Activated T-cell treated with anti-CD3 and anti-CD28 coated beads for 1 hour (primary cell): ENCODE measurements around the gene SLC25A22.

Experiments
- DNase-seq: peaks from one replicate; pipeline ENCODE4 v3.0.0-alpha.2; 2020; ENCODE audit warnings: low read depth

The SLC25A22 gene

DNA sequence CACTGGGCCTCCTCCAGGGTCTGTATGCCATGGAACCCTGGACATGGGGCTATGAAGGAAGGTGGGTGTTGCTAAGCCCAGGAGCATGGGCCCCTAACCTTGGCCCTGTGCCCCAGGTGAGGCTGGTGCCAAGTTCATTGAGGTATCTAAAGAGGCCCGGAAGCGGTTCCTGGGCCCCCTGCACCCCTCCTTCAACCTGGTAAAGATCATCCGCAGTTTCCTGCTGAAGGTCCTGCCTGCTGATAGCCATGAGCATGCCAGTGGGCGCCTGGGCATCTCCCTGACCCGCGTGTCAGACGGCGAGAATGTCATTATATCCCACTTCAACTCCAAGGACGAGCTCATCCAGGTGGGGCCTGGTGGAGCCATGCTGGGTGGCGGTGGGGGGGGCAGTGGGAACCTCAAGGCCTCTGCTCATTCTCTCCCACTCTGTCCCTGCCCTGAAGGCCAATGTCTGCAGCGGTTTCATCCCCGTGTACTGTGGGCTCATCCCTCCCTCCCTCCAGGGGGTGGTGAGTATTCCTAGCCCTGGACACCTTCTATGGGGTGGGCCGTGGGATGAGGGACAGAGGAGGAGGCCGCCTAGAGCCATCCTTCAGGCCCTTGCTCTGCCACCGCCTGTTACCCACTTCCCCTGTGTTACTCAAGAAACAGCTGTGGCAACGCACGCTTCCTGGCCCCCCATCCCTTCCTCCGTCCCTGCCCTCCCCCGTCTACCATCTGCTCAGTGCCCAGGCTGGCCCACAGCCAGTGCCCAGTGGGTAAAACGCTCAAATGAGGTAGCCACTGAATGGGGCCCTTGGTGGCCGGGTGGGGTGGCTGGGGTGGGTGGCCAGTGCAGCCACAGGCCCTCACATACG lies 23.7 kb upstream of the SLC25A22 start:
- DNase-seq, result no peak

DNA sequence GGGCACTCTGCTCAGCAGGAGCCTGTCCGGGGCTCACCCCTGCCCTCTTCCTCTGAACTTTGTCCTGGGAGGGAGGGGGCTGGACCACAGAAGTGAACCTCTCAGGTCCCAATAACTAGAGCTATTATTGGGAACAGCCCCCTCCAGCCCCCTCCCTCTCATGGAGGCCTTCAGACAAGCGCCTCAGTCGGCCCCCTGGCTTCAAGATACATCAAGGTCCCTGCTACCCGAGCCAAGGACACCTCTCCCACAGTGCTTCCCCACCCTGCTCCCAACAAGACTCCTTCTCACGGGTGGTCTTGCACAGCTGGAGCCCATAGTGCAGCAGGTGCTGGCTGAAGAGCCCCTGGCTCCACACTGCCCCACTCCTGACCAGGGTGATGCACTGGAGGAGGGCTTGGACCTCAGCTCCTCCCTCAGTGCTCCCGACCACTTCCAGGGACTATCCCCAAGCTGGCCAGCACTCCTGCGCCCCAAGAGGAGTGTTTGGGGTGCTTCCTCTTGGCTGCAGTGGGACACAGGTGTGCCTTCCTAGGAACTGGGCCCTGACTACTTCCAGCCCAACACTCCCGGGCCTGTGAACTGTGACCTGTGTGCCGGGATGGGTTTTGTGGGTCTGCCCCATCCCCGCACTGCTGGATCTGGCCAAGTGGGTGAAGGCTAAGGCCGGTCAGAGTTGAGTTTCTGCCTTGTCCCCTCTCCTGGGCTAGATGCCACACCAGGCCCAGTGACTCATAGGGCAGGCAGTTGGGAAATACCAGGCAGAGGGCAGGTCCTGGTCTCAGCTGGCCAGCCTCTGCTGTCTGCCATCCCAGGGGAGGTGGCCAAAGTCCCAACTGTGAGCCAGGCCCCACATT lies 22.8 kb upstream of the SLC25A22 start:
- no peak for DNase-seq

DNA sequence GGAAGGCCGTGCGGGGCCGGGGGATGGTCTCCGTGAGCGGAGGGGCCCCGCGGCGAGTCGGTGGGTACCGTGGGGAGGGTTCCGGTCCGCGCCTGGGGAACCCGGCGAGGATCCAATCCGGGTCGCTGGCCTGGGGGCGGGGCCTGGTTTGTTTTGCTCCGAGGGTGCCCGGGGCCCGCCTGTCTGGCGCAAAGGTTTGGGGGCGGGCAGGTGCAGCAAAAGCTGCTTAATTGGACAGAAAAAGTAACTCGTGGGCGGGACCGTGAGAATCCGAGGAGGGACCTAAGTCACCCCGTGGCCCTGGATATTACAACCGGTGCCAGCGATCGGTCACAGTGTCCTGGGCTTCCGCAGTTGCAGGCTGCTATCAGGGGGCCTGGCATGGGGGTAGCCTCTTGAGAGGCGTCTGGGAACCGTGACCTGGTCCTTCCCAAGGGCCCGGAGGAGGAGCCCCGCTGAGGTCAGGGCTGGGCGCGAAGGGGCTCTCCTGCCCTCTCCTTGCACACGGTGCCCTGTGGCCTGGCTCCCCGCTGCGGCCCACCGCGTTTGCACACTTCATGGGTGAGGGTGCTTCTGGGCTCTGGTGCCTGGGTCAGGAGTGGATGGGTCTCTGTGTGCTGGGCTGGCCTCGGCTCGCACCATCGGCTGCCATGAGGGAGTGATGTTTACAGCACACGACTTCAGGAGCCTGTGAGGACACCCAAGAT lies 22.0 kb upstream of the SLC25A22 start:
- DNase-seq, result peak; percentile 95

DNA sequence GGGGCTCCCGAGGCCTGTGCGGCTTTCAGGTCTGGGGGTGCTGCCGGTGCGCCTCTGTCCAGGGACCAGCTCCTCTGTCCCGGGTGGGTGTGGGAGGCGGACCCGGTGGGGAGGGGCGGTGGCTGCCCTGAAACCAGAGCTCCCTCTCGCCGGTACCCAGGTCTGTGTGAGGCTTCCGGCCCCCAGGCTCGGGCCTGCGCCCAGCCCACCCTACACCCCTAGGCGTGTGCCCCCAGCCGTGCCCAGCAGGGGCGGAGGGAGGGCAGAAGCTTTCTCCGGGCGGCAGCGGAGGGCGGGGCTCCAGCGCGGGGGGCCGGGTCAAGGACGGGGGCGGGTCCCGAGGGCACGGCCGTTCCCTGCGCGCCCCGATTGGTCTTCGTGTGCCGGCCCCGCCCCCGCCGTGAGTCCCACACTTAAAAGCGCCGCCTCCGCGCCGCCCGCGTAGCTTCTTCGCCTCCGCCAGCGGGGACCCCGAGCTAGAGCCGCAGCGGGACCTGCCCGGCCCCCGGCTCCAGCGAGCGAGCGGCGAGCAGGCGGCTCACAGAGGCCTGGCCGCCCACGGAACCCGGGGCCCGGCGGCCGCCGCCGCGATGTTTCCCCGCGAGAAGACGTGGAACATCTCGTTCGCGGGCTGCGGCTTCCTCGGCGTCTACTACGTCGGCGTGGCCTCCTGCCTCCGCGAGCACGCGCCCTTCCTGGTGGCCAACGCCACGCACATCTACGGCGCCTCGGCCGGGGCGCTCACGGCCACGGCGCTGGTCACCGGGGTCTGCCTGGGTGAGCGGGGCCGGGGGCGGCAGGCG lies 21.2 kb upstream of the SLC25A22 start:
- peak; percentile 93 for DNase-seq

DNA sequence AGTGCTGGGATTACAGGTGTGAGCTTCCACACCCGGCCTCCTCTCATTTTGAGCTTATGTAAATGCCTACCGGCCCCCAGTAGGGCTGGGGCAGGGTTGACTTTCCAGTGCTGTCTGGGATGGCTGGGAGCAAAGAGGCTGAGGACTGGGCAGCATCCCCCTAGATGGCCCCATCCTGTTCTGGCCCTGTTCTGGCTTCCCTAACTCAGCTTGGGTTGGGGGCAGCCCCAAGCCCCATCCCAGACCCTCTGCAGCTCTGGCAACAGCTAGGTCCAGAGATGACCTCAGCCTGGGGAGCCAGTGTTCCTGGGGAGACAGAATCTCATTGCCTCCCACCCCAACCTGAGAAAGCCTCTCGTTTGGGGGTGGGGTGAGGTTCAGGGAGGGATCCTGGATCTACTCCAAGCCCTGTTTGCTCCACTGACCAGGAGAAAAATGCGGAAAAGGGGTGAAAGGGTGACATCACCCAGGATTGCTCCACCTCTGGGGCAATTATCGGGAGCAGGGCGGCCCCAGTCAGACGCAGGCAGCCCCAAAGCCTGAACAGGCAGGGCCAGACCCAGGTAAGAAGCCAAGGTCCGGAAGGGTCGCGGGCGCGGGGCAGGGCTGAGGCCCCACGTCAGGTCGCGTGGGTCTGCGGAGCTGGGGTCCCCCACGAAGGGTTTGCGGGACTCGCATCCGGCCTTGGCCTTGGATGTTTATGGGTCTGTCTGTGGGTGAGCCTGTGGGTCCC lies 20.5 kb upstream of the SLC25A22 start, which contains the start of gene PNPLA2:
Gene PNPLA2 (plus strand): TSS at position 519 of the 733 bp plus-strand sequence. CDS start 805 bp downstream, outside the sequence.
- no peak for DNase-seq

DNA sequence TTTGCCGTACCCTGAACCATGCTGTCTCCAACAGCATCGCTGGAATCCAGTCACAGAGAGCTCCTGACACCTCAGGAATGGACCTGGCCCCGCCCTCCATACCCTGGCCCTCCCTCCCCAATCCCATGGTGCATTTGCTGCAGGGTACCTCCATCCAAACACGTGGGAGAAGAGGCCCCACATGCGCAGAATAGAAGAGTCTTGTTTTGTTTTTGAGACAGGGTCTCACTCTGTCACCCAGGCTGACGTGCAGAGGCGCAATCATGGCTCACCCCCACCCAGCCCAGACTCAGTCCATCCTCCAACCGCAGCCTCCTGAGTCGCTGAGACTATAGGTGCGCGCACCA lies 18.3 kb upstream of the SLC25A22 start:
- DNase-seq, result no peak

DNA sequence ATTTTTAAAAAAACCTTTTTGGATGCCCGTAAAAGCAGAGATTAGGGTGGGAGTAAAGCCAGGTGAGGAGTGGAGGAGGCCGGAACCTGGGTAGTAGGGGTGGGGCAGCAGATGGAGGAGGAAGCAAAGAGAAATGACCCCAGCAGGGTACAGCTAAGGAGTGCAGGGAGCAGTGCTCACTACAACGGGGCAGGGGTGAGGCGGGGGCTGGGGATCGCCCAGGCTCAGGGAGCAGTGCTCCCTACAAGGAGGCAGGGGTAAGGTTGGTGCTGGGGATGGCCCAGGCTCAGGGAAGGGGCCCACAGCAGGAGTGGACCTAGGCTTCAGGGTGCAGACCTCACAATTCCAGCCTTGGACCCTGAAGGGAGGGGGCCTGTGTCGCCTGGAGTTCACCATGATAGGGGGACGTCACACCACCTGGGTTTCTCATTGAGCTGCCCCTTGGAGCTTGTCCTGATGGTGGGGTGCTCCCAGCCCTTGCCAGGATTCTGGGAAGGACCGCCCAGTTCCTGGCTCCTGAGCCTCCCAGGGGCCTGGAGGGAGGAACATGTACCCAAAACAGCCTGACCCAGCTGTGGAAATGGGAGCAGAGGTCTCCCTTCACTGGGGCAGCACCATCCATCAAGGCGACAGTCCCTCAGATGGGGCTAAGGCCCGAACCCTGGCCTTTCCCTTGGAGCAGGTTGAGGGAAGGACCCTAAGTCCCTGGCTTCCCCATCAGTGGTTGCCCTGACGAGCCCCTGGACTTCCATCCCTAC lies 17.8 kb upstream of the SLC25A22 start:
- DNase-seq, result no peak

DNA sequence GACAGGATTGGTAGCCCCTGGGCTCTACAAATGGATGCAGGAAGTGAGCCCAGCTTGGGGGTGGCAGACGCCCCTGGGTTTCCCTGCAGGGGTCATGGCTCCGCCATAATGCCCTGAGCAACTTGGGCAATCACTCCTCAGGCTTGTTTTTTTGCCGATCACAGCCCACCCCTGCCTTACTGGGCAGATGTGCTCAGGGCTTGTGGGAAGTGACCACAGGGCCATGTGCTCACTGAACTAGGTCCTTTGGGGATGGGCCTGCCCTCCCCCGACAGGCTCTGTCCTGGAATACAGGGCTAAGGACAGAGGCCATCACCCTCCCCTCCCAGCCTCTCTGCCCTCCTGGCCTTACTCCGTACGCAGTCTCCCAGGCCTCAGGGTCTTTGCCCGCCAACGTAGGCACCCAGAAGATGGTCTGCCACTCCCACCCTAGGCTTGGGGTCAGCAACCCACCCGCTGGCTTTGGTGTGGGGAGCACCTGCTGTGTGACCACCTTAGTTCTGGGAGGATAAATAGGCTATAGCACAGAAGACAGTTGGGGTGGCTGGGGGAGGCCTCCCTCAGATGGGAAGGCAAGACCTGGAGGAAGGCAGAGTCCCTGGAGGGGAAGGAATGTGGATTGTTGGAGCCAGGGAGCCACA lies 15.5 kb upstream of the SLC25A22 start:
- no peak for DNase-seq

DNA sequence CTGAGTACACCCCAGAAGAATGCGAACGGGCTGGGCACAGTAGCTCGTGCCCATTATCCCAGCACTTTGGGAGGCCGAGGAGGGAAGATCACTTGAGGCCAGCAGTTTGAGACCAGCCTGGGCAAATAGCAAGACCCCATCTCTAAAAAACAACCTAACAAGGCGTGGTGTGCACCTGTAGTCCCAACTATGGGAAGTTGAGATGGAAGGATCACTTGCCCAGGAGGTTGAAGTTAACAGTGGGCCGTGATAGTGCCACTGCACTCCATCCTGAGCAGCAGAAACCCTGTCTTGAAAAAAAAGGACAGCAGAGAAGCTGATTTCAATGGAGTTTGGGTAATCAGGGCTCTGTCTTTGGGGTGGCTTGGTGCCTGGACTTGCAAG lies 15.0 kb upstream of the SLC25A22 start:
- DNase-seq, result no peak

DNA sequence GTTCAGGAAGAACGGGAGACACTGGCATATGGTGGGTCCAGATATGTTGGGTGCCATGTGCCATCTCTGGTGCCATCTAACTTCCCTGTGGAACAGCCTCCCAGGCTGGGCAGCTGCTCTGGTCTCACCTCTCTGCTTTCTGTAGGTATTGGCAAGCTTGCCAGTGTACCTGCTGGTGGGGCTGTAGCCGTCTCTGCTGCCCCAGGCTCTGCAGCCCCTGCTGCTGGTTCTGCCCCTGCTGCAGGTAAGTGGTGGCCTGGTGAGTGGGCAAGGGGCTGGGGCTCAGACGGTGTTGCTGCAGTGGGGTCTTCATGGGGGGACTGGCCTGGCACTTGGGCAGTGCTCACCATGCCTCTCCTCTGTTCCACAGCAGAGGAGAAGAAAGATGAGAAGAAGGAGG lies 14.3 kb upstream of the SLC25A22 start:
- no peak for DNase-seq

DNA sequence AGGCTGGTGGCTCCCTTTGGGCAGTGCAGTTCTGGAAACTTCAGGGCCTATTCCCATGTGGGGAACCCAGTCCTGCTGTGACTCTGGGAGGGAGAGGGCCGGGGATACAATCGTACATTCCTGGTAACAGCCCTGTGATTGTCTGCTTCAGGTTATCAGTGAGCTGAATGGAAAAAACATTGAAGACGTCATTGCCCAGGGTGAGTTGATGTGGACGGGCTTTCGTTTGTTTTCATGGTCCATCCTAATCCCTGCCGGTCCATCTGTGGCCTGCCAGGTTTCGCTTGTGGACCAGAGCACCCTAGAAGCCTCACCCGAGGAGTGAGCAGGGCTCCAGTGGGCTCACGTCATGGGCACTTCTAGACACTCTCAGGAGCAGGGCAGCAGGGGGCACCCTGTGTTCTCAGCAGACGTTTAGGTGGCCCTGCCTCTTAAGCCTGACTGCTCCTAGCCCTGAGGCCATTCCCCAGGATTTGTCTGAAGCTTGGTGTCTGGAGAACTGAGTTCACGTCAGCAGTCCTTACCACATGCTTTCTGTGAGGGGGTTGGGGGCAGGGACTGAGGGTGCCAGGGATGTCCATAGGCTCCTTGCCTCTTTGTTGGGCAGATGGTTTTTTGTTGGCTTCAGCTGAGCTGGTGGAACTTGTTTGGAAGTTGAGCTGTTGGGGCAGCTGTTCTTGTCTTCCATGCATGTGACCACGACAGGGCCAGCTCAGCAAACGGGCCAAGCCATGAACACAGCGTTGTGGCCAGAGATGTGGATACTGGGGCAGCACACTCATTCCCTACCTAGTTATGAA lies 13.6 kb upstream of the SLC25A22 start:
- DNase-seq, result no peak

DNA sequence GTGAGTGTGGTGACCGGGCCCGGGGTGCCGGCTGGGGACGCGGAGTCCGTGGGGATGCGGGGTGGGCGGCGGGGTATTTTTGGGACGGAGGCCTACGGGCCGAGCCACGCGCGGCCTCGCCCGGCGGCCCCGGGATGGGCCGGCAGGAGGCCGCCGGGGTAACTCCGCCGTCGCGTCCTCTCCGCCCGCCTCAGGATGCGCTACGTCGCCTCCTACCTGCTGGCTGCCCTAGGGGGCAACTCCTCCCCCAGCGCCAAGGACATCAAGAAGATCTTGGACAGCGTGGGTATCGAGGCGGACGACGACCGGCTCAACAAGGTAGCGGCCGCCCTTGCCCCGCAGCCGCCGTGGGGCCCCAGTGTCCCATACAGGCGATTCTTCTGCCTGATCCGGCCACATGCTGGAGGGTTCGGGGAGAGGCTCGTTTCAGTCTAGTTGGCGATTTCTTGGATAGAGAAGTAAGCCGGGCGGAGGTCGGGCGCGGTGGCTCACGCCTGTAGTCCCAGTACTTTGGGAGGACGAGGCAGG lies 12.0 kb upstream of the SLC25A22 start:
- no peak for DNase-seq

DNA sequence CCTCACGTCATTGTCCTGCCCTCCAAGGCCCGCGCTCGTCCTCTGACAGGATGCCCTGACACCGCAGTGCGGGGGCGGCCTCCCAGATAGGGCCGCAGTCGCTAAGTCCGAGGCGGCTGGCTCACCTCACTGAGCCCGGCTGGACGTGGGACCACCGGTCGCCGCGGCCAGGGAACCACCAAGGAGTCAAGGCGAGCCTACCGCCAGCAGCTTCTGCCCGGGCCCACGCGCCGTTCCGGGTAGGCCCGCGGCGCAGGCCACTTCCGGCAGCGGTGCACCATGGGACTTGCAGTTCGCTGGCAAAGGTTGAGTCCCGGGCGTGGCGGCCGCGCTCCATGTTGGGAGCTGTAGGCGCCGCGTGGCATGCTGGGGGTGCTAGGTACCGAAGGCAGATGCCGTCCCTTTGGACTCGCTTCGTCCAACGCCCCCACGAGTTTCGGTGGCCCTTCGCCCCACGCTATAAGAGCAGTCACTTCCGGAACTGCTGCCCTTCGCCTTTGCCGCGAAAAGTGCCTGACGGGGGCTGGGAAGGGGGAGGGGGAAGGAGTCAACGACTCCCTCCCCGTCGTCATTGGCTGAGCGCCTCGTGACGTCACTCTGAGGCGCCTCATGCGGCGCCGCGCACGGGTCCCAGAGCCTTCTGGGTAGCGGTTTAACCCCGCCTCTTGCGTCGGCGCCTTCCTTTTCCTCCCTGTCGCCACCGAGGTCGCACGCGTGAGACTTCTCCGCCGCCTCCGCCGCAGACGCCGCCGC lies 11.4 kb upstream of the SLC25A22 start, which contains the start of gene RPLP2:
Gene RPLP2 (plus strand): TSS at position 681 of the 753 bp plus-strand sequence. CDS start 268 bp downstream, outside the sequence.
- DNase-seq, result peak; percentile 94

DNA sequence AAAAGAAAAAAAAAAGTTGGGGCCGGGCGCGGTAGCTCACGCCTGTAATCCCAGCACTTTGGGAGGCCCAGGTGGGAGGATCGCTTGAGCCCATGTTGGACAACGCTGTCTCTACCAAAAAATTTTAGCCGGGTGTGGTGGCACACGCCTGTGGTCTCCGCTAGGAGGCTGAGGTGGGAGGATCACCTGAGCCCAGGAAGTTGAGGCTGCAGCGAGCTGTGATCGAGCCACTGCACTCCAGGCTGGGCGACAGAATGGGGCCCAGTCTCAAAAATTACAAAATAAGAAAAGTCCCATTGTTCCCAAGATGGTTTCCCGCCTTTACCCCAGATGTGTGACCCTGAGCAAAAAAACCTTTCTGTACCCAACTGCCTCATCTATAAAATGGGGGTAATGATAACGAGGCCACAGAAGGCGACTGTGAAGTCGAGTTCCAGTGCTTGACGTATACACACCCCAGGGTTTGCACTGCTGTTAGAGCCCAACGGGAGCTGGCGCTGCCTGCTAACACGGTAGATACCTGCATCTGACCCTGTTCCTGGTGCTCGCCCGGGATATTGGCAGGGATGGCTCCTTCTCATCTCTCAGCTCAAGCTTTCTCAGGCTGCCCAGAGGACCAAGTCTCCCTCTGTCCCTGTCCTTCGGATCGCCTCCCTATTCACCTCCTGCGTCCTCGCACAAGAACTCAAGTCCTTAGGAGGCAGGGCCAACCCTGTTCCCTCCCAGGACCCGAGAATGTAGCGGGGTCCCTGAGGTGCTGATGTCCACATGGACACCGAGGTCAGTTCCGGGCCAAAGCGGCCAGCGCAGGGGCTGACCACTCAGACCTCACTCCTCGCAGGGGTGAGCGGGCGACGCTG lies 10.6 kb upstream of the SLC25A22 start:
- DNase-seq, result no peak

DNA sequence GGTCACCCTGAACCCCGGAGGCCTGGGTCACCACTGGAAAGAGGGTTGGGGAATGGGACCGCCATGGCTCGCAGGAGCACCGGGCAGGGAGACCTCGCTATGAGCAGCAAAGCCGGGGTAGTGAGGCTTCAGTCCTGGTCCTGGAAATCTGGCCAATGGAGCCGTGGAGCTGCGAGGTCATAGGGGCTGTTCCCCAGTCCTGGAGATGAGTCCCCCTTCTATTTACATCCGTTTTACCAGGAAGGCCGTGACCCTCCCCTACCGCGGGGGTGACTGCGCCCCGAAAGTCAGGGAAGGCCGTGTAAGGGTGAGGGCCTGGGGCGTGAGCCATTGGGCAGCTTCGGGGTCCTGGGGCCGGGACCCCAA lies 6.5 kb upstream of the SLC25A22 start:
- no peak for DNase-seq

DNA sequence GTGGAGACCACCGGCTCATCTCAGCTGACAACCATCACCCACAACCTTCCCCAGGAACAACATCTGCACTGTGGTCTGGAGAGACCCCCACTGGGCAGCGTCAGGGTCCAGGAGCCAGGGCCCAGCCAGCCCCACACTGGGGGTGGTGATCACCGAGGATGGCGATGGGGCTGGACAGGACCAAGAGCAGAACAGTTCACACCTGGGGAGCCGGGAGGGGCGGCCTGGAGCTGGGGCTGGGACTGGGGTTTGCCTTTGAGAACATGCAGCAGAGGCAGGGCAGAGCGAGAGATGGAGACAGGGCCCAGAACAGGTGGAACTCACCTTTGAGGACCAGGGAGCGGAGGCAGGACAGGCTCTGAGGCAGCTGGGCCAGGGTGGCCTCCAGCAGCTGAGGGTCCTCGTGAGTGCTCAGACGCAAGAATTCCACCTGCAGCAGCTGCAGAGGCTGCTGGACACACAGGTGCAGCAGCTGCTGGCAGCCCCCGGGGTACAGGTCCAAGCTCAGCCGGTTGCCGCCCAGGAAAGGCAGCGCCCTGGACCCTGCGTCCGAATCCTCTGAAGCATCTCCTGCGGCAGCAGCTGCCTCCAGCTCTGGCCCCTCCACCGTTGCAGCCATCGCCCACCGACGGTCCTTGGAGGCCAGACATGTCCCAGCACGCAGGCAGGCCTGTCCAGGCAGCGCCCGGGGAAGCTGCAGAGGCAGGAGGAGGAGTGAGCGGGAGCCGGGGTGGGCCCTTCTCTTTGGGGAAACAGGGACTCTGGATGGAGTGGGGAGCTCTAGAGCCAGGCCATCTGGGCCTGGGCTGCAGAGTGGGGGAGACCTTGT lies 5.9 kb upstream of the SLC25A22 start:
- DNase-seq, result no peak
